Stimulated activated CD8-positive, alpha-beta memory T cell treated with anti-CD3 and anti-CD28 coated beads, Interleukin-2, amount 100 ng/mL, for 48 hours (primary cell): Measurements from ENCODE around the gene RRAGC.

Experiments used
- DNase-seq, 2 donors: peaks; one replicate each; pipeline ENCODE4 v3.0.0-alpha.2; 2020; ENCODE audit warnings: low read depth in 2 of 2

RRAGC gene, protein sequence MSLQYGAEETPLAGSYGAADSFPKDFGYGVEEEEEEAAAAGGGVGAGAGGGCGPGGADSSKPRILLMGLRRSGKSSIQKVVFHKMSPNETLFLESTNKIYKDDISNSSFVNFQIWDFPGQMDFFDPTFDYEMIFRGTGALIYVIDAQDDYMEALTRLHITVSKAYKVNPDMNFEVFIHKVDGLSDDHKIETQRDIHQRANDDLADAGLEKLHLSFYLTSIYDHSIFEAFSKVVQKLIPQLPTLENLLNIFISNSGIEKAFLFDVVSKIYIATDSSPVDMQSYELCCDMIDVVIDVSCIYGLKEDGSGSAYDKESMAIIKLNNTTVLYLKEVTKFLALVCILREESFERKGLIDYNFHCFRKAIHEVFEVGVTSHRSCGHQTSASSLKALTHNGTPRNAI

DNA sequence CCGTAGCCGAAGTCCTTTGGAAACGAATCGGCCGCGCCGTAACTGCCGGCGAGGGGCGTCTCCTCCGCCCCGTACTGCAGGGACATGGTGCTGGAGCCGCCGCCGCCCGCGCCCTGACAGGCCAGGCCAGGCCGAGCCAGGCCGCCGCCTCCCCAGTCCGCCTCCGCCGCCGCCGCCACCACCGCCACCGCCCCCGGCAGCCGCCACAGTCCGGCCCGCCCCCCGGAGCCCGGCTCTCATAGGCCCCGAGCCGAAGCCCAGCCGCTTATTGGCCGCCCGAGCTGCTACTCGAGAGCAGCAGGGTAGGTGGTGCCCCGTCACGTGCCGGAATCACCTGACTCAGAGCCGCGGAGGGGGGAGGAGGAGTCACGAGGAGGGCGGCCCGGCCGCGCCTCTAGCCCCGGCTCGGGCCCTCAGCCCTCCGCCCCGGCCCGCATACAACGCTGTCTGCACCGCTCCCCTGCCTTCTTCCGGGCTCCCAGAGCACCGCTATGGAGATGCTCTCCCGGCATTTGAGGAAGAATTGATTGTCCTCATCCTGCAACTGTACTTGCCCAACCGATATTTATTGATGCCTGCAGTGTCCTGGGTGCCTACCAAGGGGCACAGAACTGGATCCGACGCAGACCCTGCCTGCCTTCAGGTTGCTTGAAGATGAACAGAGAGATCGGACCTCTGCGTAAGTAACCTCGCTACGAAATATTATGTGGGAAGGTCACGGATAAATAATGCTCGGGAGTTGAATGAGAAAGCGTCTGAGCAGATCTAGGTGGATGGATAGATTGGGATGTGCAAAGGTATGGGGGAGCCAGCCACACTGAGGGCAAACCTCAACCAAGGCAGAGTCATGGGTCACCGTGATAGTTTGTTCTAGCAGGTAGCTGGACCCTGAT lies at the start of gene RRAGC:
RRAGC (minus strand) TSS at position 212 of the 893 bp plus-strand sequence; CDS start at position 86, 126 bp downstream.
- DNase-seq, result peak; percentile 97 to 98

DNA sequence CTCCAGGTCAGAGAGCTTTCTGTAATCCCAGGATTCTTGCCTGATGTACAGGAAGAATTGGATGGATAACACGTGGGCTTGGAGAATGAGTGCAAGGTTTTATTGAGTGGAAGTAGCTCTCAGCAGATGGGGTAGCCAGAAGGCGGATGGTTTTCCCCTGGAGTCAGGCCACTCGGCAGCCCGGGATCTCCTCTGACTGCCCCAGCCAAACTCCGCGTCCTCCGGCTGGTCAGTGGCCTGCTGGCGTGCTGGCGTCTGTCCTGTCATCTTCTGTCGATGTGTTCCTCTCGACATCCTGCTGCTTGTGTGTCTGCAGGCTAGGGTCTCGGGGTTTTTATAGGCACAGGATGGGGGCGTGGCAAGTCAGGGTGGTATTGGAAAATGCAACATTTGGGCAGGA lies 49.2 kb upstream of the RRAGC start:
- DNase-seq, result no peak

DNA sequence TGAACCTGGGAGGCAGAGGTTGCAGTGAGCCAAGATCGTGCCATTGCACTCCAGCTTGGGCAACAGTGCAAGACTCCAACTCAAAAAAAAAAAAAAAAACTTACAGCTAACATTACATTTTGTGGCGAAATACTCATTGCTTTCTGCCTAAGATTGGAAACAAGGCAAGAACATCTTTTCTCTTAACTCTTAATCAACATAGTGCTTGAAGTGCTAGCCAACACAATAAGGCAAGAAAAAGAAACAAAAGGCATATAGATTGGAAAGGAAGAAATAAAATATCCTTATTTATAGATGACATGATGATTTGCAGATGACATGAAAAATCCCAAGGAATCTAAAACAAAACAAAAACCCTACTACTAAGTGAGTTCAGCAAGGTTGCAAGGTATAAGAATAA lies 46.4 kb upstream of the RRAGC start:
- DNase-seq, result no peak

DNA sequence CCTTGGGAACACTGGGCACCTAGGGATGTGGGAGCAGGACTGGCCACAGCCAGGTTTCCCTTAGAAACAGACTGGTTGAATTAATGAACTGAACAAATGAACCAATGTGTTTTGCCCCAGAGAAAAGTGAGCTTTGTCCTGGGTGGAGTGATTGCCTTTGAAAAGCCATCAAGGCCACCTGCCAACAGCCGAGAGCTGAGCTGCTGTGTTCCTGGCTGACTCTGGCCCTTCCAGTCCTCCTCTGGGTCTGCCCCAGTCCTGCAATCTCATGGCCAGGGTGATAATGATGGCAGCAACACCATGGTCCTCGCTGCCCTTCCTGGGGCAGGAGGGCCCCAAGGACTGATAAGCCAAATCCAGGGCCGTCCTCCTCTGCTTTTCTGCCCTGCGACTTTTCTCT lies 40.0 kb upstream of the RRAGC start:
- DNase-seq, result no peak

DNA sequence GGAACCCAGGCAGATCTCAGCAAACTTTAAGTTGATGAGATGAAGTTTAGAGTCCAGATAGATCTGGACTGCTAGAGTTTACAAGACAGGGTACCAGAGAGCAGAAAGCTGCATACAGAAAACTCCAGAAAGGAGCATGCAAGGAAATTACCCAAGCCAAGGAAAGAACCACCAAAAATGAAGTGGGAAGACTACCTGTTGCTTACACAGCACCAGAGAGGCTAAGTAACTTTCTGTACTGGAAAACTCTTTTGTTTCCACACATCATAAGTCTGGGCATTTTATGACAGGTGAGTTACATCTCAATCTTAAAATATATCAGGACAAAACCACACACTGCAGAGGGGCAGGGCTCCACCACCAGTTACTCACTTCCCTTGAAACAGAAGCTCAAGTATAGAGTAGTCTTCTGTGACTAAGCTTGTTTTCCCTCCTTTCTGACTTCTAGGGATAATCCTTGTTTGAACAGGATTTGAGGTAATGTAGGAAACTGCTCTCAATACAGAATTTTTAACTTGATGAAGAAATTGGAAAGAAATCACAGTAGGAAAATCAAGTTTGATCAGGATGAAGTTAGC lies 39.2 kb upstream of the RRAGC start:
- no peak for DNase-seq

DNA sequence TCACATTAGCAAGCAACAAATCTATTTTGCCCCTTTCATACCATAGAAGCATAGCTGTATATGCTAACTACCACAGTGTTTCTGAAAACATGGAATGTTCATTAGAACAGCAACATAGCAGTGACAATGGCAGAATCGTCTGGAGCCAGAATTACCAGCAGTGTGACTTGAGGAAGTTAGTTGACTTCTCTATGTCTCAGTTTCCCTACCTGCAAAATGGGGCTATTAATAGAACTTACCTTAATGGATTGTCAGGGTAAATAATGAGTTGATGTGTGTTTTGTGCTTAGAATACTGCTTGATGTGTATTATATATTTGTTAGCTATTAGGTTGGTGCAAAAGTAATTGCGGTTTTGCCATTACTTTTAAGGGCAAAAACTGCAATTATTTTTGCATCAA lies 36.6 kb upstream of the RRAGC start:
- no peak for DNase-seq

DNA sequence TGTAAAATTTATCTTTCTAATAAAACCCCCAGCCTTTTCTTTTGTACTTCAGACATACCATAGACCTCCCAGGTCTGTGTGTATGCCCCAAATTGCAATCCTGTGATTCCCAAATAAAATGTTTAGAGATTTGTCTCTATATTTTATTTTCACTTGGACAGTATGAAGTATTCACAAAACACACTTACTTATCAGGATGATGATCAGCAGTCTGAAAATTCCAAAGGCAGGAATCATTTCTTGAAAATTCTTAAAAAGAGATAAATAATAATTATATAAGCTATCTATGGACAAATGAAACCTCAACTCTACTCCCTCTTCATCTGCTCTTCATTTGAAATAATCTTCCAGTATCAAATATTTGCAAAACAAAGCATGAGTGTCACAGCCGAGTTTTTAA lies 33.4 kb upstream of the RRAGC start:
- DNase-seq, result no peak

DNA sequence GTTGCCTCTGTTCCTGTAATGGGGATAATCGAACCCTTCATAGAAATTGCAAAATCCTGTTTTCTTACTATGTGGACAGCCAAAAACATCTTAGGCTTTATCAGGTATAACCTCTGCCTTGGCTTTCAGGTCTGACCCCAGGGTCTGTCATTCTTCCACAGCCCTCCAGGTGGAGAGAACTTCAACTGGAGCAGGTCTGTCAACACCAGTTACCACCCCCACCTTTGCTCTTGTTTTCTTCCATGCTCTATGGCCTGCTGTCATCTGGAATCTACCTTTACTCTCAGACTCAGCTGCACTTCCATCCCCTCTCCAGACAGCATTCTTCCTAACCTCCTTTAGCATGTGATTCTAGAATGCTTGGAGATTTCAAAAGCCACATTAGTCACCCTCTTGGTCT lies 32.2 kb upstream of the RRAGC start:
- DNase-seq, result no peak

DNA sequence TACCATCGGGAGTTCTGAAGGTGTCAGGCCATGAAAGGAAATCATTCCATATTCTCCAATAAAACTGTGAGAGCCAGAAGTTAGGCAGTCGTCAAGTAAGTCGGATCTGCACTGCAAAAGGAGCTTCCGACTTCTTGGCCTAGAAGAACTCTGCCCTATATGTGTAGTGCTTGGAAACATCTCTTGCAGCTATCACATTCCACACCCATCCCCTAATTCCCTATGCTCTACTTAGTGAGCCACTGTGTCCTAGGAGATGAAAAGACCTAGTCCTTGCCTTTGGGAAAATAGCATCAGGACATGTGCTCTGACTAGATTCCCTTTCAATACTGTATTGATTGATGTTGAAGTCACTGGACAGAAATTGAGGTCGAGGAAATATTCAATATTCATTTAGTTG lies 30.0 kb upstream of the RRAGC start:
- no peak for DNase-seq

DNA sequence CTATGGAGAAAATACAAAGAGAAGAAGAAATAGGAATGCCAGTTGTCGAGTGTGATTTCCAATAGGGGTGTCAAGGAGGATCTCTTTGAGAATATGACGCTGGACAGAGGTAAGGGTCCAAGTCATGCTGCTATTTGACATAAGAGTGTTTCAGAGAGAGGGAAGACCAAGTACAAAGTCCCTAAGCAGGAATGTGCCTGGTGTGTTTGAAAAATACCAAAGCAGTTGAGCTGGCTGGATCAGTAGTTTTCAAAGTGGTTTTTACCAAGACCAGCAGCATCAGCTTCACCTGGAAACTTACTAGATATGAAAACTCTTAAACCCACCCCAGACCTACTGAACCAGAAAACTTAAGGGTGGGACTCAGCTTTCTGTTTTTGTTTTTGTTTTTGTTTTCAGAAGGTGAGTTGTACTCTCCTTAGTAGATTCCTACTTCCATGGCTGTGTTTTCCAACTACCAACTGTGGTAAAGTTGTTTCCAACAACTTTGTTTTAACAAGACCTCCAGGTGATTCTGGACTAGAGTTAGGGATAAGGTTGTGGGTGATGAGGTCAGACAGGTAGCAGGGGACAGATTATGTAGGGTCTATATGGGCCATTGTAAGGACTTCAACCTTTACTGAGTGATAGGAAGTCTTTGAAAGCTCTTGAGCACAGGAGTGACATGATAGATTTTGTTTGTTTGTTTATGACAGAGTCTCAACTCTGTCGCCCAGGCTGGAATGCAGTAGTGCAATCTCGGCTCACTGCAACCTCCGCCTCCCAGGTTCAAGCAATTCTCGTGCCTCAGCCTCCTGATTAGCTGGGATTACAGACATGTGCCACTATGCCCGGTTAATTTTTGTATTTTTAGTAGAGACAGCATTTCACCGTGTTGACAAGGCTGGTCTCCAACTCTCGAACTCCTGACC lies 29.1 kb upstream of the RRAGC start:
- no peak for DNase-seq

DNA sequence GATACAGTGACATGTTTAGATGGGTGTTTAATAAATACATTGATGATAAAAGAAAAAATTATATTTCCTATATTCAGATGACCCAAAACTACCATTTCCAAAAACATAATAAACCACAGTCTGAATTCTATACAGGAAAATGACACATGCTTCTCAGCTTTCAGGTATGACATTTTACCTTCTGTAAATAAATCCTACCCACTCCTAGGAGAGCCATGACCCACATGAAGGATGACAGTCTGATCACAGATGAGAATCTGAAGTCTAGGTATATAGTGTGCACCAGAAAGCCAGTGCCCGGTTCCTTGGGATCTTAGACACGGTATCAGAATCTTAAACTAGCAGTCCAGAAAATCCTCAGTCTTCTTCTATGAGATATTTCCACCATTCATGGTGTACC lies 25.5 kb upstream of the RRAGC start:
- DNase-seq, result no peak

DNA sequence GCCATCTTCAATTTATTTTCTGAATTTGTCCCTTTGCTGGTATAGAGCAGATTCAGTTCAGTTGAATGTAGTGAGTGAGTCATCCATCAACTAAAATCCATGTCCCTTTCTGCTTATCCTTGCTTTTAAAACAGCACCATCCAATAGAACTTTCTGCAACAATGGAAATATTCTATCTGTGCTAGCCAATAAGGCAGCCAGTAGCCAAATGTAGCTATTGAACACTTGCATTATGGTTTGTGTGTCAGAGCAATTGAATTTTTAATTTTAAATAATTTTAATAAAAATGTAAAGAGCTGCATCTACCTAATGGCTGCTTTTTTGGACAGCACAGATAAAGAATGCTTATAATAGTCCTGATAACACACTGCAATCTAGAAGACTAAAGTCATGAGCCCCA lies 21.9 kb upstream of the RRAGC start, which contains the start of gene GJA9:
GJA9 (minus strand) TSS at position 101 of the 400 bp plus-strand sequence. CDS start 5,489 bp downstream, outside the sequence.
- no peak for DNase-seq

DNA sequence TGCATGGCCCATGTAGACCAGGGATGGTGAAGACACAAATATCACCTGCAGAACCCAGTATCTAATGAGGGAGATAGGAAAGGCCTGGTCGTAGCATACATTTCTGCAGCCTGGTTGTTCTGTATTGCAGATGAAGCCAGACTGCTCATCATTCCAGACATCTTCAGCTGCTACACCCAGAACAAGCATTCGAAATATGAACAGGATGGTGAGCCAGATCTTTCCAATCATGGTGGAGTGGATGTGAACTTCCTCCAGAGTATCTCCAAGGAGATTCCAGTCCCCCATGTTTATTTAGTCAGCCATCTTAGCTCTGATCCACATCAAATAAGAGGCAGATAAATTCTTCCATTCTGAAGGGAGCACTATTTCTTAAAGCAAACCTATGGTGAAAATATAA lies 16.2 kb upstream of the RRAGC start:
- no peak for DNase-seq

DNA sequence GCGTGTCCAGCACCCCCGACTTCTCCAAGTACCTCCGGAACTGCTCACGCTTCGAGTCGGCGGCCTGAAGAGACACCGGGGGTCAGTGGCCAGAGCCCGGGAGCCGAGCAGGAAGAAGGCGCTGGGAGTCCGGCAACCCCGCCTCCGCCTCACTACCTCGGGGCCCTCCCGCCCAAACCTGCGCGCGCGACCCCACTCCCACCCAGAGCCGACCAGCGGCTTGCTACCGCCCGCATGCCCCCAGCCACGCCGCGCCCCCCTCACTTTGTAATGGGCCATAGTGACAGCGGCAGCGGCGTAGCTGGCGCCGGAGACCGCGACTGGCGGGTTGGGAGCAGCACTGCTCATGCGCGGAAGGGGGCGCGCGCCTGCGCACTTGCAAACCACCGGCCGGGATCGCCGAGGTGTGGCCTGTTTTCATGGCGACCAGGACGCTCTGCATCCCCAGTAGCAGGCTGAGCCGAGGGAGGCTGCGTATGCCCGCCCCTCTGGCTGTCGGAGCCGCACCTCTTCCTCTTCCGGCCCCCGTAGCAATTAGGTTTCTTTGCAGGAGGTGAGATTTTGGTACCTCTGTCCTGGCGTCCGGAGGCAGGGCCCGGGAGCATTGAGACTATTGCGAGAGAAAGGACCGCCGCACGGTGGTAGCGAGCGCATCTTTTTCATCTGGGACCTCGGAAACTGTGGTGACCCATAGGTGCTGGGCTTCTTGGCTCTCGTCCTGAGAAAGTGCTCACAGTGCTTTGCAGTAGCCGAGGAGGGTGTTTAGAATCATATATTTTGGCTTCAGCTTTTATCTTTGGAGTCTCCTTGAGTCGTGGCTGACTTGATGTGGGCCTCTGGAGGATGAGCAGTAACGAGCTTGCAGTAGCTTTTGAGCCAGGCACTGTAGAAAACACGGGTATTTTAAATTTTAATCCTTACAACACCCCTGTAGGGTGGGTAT lies 13.7 kb upstream of the RRAGC start, which contains the start of gene MYCBP:
MYCBP (minus strand) TSS at position 322 of the 943 bp plus-strand sequence; CDS start at position 279, 43 bp downstream.
- peak; percentile 93 to 94 for DNase-seq

DNA sequence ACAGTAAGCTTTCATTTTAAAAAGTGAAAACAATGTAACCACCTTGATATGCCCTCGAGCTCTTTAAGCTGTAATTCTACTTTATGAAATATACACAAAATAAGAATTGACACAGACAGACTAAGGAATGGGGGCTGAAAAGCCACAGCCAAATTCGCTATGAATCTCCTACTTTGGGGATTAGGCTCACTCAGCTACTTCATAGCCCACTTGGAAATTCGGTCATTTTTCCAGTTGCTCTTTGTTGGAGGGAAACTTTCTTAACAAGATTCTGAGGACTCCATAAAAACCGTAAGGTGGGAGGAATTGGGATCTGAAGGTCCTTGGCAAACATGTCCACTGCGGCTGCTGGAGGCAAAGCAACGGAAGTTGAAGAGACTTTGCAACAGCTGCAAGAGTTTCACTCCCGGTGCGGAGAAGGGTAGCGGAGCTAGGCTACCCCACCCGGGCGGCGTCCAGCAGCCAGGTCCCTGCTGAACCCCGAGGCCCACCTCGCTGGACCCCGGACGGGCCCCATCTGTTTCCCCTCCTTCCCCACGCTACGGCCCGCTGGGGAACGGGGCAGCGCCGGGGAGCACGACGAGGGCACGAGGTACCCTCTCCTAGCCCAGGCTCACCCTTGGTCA lies 12.9 kb upstream of the RRAGC start:
- no peak for DNase-seq

DNA sequence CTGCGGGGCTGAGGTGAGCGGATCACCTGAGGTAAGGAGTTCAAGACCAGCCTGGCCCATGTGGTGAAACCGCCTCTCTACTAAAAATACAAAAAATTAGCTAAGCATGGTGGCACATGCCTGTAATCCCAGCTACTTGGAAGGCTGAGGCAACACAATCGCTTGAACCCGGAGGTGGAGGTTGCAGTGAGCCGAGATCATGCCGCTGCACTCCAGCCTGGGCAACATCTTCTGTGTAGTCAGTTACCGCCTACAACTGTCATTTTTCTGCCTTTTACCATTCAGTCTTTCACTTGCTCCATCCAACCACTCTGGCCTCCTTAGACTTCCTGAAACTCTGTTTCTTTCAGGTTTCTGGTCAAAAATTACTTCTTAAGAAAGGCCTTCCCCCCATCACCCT lies 11.4 kb upstream of the RRAGC start:
- no peak for DNase-seq

DNA sequence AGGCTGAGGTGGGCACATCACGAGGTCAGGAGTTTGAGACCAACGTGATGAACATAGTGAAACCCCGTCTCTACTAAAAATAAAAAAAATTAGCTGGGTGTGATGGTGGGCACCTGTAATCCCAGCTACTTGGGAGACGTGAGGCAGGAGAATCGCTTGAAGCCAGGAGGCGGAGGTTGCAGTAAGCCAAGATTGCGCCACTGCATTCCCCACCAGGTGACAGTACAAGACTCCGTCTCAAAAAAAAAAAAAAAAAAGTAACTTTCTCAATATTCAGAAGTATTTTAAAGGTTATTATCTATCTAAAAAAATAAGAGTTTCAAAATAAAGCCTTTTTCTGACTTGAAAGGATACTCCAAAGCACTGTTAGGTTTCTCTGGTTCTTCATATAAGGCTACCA lies 7.6 kb upstream of the RRAGC start:
- no peak for DNase-seq

DNA sequence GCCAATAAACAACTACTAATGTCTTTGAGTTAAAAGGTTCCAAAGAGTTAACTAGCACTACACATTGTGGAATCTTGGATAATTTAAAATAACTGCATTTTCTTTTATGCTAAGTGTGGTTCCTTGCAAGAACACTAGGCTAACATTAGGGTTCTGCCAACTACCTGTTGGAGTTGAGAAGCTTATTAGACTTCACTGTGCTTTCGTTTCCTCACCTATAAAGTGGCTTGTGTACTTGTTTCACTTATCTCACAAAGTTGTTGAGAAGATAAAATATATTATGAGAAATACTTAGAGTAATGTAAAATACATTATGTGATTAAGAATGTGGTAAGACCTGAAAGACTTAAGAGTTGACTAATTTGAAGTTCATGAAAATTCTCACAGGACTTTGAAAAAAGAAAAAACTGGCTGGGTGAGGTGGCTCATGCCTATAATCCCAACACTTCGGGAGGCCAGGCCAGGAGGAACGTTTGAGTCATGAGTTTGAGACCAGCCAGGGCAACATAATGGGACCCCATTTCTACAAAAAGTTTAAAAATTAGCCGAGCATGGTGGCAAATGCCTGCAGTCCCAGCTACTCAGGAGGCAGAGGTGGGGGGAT lies 5.6 kb upstream of the RRAGC start:
- DNase-seq, result no peak

DNA sequence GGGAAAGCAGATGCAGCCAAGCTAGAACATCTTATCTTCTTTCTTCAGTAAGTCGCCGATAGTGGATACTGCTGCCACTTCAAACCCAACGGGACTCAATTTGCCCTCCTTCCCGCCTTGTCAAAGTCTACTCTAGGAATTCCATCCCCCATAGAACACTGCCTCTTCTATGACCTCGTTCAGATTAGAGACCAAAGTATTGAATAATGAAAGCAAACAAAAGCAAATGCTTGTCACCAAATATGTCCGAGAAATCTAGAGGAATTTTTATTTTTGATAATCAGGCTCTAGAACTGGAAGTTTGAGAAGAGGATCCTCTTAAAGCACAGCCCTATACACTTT lies 853 bp upstream of the RRAGC start:
- no peak for DNase-seq
